Measurements from ENCODE around the gene HNRNPM.
"Not testable (repeated sequence)": the region's sequence is repeated elsewhere in the genome, so short reads cannot be mapped to it uniquely, and the experiment has no call there.

HNRNPM gene, protein sequence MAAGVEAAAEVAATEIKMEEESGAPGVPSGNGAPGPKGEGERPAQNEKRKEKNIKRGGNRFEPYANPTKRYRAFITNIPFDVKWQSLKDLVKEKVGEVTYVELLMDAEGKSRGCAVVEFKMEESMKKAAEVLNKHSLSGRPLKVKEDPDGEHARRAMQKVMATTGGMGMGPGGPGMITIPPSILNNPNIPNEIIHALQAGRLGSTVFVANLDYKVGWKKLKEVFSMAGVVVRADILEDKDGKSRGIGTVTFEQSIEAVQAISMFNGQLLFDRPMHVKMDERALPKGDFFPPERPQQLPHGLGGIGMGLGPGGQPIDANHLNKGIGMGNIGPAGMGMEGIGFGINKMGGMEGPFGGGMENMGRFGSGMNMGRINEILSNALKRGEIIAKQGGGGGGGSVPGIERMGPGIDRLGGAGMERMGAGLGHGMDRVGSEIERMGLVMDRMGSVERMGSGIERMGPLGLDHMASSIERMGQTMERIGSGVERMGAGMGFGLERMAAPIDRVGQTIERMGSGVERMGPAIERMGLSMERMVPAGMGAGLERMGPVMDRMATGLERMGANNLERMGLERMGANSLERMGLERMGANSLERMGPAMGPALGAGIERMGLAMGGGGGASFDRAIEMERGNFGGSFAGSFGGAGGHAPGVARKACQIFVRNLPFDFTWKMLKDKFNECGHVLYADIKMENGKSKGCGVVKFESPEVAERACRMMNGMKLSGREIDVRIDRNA

DNA sequence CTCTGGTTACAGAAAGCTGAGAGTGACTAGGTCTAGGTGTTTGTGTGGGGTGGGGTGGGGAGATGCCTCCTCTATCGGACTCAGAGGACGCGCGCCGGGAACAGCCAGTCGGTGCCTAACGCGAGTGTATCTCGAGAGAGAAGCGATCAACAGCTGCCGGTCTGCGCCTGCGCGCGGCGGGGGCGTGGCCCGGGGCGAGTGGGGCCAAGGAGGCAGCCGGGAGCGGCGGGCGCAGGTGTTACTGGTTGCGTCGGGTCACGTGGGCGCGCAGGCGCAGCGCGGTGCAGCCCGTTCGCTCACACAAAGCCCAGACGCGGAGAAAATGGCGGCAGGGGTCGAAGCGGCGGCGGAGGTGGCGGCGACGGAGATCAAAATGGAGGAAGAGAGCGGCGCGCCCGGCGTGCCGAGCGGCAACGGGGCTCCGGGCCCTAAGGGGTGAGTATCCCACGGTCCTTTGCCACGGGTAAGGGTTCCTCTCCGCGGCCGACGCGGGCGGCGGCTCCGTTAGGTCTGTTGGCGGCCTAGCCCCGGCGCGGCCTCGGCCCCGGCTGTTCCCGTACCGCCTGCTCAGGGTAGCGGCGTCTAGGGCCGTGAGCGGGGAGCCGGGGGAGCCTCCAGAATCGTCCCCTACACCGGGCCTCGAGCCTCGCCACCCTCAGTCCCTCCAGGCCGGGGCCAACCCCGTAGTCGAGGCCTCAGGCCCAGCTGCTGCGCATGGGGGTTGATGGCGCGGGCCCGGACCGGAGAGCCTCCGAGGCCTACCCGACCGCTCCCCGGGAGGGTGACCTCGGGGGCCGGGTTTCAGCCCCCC is at the start of gene HNRNPM:
HNRNPM (plus strand) TSS at position 299 of the 811 bp plus-strand sequence; CDS start at position 323, 24 bp downstream.
- DNase-seq (ENCODE audit: low read depth), result peak; percentile 100

DNA sequence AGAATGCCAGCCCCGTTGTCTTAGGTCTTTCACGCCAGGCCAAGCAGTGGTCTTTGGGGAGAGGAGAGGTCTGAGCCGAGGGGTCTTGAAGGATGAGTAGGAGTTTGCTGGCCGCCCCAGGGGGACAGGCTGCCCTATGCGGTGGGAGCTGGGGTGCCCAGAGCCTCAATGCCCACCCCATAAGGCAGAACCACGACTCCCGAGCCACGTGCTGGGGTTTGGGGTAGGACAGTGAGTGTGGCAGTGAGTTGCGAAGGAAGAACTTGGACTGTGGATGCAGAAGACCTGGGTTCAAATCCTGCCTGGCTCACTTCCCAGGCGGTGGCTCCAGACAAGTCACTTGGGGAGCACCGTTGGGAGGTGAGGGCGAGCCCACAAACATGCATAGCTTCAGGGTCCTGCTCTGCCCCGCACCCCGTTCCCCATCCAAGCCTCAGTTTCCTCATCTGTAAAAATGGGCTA is 49.1 kb upstream of the HNRNPM start:
- DNase-seq (ENCODE audit: low read depth), result no peak

DNA sequence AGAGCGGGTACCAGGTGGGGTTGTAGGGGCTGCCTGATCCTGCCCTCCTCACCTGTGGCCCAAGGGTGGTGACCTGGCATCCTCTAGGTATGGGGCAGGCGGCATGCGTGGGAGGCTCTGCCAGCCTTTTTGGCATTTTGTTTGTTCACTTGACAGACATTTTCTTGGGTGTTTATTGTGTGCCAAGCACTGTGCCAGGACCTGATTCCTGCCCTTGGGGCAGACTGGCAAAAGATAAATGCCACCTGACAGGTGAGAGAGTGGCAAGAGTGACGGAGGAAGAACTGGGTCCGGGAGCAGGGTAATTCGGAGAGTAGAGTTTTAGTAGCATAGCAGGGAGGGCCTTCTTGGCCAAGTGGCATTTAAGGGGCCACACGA is 48.6 kb upstream of the HNRNPM start:
- DNase-seq (ENCODE audit: low read depth), result no peak

DNA sequence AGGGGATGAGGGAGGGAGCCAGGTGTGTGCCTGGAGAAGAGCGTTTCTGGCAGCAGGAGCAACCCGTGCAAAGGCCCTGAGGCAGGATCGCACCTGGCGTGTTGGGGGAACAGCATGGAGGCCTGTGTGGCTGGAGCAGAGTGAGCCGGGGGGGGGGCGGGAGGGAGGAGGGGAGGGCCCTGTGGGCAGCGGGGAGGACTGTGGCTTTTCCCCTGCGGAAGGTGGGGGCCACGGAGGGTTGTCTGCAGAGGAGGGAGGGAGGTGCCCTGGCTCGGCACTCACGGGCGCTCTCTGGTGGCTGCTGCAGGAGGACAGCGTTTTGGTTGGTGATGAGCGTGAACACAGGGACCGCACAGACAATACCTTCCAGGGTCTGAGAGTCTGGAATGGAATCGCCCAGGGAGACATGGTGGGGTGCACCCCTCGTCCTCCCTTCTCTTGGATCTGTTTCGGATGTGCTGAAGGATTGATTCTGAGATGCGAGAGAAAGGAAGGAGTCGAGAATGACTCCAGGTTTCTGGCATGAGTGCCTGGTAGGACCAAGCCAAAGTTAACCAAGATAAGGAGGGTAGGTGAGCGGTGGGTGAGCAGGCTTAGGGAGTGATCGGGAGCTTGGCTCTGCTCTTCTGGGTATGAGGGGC is 48.1 kb upstream of the HNRNPM start:
- peak; percentile 65 for DNase-seq (ENCODE audit: low read depth)

DNA sequence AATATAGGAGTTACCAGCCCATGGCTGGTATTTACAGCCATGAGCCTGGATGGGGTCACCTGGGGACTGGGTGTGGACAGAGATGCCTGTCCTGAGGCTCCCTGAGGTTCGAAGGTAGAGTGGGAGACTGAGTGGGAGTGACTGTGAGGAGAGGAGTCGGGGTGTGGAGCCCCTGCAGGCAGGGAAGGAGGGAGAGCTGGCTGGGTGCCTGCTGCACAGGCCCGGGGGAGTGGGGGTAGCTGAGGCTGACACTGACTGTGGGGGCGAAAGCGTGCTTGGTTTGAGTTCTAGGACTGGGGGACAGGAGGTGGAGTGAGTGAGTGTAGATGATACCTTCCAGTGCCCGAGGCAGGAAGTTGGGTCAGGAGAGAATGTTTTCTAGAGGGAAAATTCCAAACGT is 47.5 kb upstream of the HNRNPM start:
- no peak for DNase-seq (ENCODE audit: low read depth)

DNA sequence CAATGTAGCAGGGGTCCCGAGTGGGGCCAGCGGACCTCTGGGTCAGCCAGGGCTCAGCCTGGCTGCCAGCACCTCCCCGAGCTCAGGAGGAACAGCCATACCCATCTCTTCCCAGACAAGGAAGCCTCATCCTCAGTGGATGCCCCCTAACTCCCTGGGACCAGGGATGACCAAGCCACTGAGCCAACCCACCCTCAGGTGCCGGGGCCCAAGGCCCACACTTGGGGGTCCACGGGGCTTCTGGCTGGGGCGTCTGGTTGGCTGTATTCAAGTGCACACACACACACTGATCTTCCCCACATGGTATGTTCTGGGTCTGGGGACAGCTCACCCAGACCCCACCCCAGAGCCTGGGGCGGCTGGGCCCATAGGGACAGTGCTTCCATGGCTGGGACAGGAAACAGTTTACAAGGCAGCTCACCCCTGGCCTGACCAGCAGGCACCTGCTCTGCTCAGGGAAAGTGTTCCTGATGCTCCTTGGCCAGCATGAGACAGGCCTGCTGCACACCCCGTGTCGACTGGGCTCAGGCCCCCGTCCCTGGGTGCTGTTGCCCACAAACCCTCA is 46.9 kb upstream of the HNRNPM start:
- DNase-seq (ENCODE audit: low read depth), result no peak

DNA sequence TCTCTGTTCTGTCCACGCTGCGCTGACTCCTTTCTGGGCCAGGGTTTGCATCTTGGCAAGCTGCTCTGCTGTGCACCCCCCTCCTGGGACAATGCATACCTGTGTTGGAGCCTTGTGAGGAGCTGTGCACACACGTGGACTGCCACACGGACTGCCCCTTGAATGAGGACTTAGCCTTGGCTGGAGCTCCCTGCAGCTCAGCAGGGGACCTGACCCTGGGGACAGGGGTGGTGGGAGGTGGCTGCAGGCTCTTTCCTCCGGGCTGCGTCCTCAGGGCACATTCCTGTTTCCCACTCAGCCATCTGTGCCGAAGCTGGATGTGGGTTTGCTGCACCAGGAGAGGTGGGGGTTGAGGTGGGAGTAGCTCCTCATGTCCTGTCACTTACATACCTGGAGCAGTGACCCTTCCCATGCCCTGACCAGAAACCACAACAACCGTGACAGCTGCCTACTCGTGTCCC is 46.4 kb upstream of the HNRNPM start:
- DNase-seq (ENCODE audit: low read depth), result no peak

DNA sequence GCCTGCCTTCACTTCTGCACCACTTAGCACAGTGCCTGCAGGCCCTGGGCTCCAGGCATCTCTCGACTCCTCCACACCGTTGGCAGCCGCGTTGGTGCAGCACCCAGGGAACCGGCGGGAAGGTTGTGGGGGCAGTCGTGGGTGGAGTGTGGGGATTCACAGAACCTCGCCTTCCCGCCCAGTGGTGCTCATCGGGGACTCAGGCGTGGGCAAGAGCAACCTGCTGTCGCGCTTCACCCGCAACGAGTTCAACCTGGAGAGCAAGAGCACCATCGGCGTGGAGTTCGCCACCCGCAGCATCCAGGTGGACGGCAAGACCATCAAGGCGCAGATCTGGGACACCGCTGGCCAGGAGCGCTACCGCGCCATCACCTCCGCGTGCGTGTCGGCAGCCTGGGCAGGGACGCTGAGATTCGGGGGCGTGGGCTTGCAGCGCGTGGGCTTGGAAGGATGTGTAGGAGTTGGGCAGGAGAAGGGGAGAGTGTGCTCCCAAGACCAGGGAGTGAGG is 45.0 kb upstream of the HNRNPM start:
- no peak for DNase-seq (ENCODE audit: low read depth)

DNA sequence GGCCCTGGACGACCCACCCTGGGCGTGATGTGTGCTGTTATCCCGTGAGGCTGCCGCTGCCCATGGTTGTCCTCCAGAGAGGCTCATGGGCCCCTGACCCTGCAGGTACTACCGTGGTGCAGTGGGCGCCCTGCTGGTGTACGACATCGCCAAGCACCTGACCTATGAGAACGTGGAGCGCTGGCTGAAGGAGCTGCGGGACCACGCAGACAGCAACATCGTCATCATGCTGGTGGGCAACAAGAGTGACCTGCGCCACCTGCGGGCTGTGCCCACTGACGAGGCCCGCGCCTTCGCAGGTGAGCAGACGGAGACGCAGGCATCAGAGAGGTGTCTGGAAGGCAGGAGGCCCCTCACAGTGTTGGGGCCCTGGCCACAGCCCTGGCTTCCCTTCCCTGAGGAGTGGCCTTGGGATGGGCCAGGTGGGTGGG is 42.8 kb upstream of the HNRNPM start:
- no peak for DNase-seq (ENCODE audit: low read depth)

DNA sequence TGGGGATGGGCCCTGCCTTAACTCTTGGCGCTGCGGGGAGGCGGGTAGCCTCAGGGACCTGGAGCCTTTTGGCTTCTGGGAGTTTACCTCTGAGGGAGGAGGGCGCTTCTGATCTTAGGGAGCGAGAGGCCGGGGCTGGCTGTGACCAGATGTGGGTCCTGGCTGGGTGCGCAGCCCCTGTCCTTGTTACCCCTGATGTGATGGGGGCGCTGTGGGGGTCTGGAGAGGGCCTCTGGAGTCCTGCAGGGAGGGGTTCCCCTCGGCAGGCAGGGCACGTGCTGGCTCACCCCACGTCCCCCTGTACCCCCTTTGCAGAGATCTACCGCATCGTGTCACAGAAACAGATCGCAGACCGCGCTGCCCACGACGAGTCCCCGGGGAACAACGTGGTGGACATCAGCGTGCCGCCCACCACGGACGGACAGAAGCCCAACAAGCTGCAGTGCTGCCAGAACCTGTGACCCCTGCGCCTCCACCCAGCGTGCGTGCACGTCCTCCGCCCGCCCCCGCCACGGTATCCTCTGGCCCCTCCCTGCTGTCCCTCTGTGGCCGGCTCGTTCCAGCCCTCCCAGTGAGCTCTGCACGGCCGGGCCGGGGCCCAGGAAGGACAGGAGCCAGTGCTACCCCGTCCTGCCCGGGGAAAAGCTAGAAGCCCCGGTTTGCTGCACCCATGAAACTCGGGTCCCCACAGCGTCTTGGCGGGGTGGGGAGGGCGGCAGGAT is 41.5 kb upstream of the HNRNPM start:
- DNase-seq (ENCODE audit: low read depth), result no peak

DNA sequence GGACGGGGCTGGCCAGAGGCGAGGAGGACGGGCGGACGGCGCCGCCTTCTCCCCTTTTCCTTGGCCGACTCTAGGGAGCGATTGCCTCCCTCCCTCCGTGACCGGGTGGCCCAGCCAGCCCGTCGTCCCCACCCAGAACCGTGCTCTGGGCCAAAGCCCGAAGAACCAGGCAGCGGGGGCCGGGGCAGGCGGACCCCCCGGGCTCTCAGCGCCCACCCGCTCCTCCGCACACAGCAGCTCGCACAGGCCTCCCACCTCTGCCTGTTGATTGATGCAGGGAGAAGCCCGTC is 41.0 kb upstream of the HNRNPM start:
- no peak for DNase-seq (ENCODE audit: low read depth)

DNA sequence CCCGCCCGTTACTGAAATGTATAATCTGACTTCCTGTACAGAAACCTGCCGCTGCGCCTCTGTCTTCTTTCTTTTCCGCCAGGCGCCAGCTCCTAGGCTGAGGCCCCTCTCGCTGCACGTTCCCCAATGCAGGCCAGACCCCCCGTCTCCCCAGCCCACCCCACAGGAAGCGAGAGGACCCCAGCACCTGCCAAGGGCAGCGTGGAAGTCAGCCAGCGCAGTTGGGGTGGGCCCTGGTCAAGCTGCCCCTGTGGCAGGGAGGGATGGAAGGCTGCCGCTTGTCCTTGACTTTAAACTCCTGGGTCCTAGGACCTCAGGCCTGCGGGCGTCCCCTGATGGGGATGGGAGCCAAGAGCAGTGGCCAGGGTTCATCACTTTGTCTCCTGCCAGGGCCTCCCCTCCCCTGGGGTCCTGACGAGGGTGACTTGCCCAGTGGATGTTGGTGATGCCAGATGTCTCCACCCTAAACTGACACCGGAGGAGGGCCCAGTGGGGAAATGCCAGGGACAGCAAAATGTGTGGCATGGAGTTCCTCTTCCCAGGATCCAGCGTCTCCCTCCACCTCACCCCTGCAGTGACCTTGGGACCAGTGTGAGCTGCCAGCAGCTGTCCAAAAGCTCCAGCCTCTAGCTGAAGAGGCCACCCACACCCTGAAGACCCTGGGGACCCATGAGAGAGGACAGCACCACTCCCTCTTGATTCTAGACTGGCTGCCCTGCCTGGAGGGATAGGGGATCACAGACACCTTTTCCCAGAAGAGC is 40.2 kb upstream of the HNRNPM start:
- no peak for DNase-seq (ENCODE audit: low read depth)

DNA sequence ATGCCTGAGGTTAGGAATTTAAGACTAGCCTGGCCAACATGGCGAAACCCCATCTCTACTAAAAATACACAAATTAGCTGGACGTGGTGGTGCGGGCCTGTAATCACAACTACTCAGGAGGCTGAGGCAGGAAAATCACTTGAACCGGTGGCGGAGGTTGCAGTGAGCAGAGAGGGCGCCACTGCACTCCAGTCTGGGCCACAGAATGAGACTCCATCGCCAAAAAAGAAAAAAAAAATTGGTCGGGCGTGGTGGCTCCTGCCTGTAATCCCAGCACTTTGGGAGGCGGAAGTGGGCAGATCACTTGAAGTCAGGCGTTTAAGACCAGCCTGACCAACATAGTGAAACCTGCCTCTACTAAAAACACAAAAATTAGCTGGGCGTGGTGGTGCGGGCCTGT is 34.1 kb upstream of the HNRNPM start:
- not testable (repeated sequence) for DNase-seq (ENCODE audit: low read depth)

DNA sequence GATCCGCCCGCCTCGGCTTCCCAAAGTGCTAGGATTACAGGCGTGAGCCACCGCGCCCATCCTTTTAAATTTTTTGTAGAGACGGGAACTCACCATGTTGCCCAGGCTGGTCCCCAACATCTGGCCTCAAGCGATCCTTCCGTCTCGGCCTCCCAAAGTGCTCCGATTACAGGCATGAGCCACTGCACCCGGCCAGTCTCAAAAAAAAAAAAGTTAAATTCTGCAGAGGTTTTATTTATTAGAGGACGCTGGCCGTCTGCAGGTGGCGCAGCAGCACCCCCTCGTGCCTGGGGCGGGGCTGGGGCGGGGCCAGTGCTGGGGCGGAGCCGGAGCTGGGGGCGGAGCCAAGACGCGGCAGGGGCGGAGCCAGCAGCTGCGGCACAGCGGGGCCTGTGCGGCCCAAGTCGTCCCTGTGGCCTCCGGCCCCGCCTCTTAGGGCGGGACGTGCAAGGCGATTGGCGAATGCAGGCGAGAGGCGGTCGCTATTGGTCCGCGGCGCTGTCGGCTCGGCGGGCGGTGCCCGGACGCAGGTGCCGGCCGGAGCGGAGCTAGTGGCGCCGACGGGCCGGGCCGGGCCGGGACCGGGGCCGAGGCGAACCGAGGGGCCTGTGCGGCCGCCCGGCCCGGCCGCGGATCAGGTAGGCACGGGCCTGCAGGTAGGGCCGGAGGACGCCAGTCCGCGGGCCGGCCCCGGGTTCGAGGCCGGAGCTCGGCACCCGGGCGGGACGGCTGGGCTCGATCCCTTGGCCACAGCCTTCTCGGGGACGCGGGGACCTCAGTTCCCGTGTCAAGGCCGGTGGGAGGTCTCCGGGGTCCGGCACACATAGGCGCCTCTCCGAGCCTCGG is 31.8 kb upstream of the HNRNPM start, which contains the start of gene MARCHF2:
MARCHF2 (plus strand) TSS at position 523 of the 846 bp plus-strand sequence. CDS start 8,536 bp downstream, outside the sequence.
- peak; percentile 99 for DNase-seq (ENCODE audit: low read depth)

DNA sequence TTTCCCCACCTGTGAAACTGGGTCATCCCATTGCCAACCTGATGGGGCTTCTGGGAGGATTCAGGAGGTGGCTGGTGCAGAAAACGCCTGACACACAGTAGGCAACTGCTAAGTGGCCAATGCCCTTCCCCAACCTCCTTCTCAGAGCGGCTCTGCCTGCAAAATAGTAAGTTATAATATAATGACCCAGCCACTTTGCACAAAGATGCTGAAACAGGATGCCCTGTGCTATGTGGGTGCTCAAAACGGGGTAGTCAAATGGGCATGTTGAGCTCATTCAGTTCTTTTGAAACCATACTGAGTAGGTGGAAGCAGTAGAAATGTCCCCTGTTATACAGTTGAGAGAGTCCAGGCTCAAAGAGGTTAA is 31.2 kb upstream of the HNRNPM start:
- no peak for DNase-seq (ENCODE audit: low read depth)

DNA sequence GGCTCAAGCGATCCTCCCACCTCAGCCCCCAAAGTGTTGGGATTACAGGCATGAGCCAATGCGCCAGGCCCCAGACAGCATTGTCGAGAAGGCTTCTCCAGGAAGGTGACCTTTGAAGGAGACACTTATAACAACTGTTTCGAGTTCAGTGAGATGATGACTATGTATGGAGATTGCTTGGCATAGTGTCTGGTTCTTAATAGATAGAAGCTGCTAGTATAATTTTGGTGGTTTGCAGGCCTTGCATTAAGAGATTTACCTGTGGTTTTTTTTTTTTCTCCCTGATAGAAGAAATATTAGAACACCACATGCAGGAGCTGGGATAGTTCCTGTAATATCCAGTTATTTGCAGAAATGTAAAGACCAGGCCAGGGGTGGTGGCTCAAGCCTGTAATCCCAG is 28.0 kb upstream of the HNRNPM start:
- no peak for DNase-seq (ENCODE audit: low read depth)

DNA sequence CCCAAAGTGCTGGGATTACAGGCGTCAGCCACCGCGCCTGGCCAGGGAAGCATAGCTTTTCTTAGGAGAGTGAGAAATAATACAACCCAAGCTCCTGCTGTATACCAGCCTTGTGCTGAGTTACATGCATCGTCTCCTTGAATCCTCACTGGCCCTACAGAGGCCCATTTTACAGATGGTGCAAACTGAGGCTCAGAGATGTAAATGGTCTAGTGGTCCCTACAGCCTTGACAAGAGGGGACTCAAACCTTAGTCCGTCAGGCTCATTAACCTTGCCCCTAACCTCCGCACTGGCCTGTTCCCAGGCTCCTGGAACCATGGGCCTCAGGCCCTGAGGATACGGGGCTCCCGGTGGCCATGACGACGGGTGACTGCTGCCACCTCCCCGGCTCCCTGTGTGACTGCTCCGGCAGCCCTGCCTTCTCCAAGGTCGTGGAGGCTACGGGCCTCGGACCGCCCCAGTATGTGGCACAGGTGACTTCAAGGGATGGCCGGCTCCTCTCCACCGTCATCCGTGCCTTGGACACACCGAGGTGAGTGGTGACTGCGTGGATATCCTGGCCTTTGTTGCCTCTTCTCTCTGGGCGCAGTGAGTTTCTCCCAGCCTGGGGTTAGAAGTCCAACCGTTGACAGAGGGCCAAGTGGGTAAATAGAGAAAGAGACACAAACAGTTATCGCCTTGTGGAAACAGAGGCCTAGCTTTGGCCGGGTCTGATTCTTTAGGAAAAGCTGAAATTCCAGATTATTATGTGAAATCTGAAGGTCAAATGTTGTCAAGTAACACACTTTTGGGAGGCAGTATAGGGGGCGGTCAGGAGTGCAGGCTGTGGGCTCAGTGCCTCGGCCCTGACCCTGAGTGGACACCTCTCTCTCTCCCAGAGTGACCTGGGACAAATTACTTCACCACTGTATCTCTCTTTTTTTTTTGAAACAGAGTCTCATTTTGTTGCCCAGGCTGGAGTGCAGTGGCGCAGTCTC is 23.0 kb upstream of the HNRNPM start:
- no peak for DNase-seq (ENCODE audit: low read depth)

DNA sequence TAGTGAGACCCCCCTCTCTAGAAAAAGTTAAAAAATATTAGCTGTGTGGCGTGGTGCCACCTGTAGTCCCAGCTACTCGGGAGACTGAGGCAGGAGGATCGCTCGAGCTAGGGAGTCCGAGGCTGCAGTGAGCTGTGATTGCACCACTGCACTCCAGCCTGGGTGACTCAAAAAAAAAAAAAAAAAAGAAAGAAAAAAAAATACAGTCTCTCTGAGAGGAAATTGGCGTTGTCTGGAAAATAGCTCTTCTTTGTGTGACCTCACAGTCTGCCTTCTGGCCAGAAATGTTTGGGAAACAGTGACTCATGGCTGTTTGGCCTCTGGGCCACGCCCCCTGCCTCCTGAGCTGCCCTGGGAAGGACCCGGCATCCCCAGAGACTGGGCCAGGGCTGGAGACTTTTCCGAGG is 21.0 kb upstream of the HNRNPM start:
- DNase-seq (ENCODE audit: low read depth), result no peak
